HG03095 (cell line): ENCODE data around the gene NHLRC4.

Source experiments
- ATAC-seq: cut with Tn5 transposase; IDR thresholded peaks from one replicate; pipeline ENCODE4 v1.9.1; 2021; ENCODE audit warnings: moderate library complexity; ENCODE audit not compliant: unreplicated experiment

Gene NHLRC4, protein sequence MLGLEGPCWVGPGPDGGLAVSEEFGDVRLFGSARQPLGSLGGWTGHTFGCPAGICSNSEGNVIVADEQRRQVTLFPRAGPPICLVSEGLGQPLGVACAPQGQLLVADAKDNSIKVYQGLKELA

GRCh38 chr16:566475-567372 lies at the start of gene NHLRC4:
Gene NHLRC4, plus strand, starts transcription at chr16:567005. Its CDS starts 1,043 bp downstream, at chr16:568048.
- ATAC-seq = no peak

- ATAC-seq = no peak
Observed at GRCh38 chr16:518858-519257, 47.9 kb upstream of the NHLRC4 start.

DNA sequence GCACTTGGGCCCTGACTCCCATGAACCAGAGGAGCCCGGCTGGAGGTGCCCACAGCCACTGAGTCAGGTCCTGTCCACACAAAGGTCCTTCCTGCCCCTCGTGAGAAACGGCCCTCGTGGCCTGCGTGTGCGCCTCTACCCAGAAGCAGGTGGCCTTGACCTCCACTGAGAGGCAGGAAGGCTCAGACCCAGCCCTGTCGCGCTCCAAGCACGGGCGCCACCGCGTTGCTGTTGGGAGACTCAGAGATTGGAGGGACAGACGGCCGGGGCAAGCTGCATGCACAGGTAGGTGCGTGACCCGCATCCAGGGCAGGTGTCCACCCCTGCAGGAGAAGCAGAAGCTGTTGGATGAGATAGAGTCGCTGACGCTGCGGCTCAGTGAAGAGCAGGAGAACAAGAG lies 47.4 kb upstream of the NHLRC4 start:
- ATAC-seq = no peak

- ATAC-seq = no peak
Observed at GRCh38 chr16:519841-520687, 46.7 kb upstream of the NHLRC4 start.

DNA sequence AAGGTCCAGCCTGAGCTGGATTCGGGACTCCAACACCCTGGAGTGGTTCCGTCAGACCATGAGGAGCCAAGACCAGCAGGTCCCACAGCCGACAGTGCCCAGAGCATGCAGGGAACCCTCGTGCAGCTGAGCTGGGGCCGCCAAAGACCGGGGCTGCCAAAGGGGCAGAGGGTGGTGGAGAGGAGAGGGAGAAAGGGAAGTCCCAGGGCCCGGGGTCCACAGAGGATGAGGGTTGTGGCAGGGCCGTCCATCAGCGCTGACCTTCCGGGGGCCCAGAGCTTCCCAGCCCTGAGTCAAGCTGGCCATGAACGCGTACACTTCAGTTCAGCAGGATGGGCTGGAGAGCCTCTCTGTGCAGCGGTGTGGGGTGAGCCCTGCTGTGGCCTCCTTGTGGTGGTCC lies 46.0 kb upstream of the NHLRC4 start:
- ATAC-seq = no peak

DNA sequence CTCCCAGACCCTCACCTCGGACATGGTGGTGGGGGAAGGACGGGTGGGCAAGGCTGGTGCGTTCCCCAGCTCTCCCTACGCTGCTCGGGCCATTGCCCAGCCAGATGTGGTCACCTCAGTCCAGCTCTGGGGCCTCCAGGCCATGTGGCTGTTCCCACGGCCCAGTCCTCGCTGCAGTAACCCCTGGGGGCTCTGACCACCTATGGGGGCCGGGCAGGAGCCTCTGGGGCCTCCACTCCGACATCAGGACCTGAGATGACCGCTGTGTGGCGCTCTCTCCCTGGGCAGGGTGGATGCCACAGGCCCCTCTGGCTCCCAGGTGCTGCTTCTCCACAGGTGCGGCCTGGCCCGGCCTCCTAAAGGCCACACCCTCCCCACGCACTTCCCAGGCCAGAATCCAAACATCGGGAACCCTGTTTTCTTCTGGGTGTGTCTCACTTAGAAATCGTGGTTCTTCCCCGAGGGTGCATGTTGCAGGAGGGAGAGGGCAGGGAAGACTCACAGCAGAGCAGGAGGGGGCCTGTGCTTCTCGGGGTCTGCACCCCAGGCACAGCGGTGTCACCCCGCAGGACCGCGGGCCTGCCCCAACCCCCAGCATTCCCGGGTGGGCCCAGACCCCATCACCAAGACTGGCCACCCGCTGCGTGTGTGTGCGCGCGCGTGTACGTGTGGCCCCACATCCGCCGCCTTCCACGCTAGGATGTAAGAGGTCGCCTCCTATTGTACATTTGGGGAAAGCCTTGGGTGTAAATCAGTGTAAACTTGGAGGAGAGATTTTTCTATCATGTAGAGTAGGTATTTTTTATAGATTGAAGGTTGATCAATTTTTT lies 45.2 kb upstream of the NHLRC4 start:
- no peak for ATAC-seq

DNA sequence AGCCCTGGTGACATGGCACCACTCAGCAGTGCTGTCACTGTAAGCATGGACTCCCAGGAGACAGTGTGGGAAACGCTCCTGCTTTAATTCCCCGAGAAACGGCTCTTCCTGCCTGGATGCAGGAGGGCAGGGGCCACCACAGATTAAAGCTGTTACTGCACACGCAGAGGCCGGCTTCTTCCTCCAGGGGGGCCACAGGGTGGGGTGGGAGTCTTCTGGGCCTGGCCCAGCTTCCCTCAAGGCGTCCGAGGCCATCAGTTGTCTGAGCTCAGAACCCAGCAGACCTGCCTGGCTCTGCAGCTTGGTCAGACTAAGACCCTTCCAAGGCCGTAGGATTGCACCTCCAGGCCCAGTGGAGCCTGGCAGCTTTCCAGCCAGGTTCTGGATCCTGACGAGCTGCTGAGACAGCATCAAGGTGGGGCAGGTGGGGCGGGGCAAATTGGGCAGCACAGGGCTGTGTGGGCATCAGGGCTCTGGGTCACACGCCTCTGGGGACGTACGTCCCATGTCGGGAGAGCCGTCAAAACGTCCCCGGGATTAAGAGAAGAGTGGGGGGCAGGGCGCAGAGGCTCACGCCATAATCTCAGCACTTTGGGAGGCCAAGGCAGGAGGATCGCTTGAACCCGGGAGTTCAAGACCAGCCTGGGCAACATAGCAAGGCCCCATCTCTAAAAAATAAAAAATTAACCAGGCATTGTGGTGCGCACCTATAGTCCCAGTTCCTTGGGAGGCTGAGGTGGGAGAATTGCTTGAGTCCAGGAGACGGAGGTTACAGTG lies 44.3 kb upstream of the NHLRC4 start:
- ATAC-seq = no peak

- ATAC-seq = no peak
Observed at GRCh38 chr16:523097-523741, 43.6 kb upstream of the NHLRC4 start.

GRCh38 chr16:524274-525040 lies 42.3 kb upstream of the NHLRC4 start:
- no peak for ATAC-seq

- no peak for ATAC-seq
Observed at GRCh38 chr16:525123-525519, 41.7 kb upstream of the NHLRC4 start.

DNA sequence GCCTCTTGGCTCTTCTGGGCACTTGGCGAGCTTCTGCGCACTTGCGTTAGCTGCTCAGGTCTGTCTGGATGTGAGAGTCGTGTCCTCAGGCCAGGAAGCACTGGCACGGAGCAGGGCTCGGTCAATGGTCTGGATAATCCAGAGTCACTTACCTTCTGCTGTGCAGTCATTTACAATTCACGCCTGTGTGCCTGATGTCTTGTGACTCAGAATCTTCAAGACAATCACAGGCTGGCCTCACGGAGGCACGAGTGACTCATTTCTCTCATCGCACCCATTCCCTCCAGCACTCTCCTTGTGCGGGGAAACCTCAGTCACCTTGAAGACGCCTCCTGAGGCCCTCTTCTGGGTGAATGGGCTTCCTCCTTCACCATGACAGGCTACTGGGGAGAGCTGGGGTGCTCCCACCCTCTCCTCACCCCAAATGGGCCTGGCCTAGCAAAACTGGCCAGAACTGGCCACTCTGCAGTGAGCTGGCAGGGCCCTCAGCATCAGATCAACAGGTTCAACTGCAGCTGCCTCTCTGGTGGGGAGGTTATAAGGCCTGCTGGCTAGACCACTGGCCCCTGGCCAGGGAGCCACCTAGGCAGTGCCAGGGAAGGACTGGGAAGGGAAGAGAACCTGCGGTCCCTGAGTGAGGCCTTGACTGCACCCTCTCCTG lies 41.2 kb upstream of the NHLRC4 start:
- ATAC-seq = no peak

GRCh38 chr16:526181-527014 lies 40.4 kb upstream of the NHLRC4 start:
- ATAC-seq = no peak

DNA sequence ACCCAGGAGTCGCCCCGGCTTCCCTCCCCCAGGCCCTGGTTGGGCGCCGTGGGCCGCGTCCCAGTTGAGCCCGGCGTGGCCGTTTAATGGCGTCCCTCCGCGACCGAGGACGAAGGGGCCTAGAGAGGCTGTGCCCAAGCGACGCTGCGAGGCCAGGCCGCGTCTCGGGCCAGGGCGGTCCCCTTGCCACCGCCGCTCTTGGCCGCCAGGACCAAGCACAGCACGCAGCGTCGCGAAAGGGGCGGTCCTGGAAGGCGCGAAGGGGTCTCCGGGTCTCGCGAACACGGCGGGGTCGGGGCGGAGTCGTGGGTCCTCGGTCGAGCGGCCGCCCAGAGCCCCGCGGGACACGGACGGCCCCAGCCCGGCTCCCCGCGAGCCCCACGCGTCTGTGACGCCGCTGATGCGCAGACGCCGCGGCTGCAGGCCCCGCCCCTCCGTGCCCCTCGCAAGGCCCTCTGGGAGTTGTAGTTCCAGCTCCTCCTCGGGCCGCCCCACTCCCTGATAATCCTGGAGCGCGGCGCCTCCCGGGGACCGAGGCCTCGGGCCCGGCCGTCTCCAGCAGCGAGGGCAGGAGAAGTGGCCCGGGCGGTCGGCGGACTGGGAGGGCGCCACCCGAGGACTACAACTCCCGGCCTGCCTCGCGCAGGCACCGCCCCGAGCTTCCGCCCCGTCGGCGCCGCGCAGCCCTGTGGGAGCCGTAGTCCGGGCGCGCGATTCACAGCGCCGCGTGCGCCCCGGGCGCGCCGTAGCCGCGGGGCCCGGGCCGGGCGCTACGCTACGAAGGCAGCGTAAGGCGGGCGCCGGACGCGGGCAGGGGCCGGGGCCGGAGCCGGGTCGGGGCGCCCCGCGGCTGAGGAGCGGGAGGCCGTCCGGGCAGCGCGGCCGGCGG lies 39.5 kb upstream of the NHLRC4 start, which contains the start of gene CAPN15:
TSS of gene CAPN15 (plus strand) at position 698 of the 889 bp plus-strand sequence. CDS start 19,127 bp downstream, outside the sequence.
- ATAC-seq = peak; percentile 55

DNA sequence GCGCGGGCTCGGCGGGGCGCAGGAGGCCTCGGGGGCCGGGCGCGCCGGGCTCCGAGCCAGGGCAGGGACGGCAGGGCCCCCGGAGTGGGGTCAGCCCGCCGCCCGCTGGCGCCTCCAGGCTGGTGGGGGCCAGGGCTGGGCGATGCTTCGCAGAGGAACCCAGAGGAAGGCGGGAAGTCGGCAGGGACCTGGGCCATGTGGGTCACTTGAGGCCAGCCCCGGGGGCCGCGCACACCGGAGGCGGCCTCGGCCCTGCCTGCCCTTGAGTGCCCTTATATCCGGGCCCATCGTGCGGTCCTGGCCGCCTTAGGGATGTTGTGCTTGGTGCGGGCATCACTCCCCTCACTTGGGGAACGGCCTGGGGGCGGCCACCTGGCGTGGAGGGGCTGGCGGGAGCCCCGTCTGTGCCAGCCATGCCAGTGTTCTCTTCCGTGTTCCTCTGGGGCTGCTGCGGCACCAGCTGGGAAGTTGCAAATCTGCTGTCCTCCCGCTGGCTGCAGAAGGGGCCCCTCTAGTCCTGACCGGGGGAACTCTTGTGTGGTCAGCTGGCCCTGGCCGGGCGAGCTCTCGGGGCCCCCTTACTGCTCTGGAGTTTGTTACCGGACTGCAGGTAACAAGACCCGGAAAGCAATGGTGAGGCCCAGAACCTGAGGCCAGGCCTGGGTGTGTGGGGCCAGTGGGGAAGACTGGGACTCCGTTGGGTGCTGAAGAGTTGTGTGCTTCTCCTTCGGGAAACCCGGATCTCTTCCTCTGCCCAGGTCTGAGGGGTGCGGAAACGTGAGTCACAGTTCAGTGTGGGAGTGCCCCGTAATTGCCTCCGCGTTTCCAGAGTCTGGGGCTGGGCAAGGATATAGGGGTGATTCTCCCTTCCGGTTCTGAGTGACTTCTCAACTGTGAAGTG lies 38.4 kb upstream of the NHLRC4 start:
- no peak for ATAC-seq

GRCh38 chr16:529012-529575 lies 37.7 kb upstream of the NHLRC4 start:
- no peak for ATAC-seq
